GM06990 (cell line): ENCODE data around the gene SLC44A1.

Experiments used
- DNase-seq: peaks from one replicate; pipeline ENCODE4 v3.0.0-alpha.2; 2011; ENCODE audit not compliant: insufficient read length; ENCODE audit errors: extremely low read depth
- H3K27me3 ChIP-seq: replicated peaks from 2 replicates; pipeline ENCODE4 v1.6.0; 2011; ENCODE audit warnings: low read length; ENCODE audit not compliant: control insufficient read depth, insufficient read depth
- H3K36me3 ChIP-seq: 2 replicates; pipeline ENCODE4 v1.5.1; 2011; ENCODE audit warnings: low read length; ENCODE audit not compliant: control insufficient read depth, insufficient read depth
- H3K4me3 ChIP-seq: replicated peaks from 2 replicates; pipeline ENCODE4 v1.5.1; 2011; ENCODE audit warnings: low read depth, mild to moderate bottlenecking, control low read depth, low read length
- TF ChIP-seq, protein P1 (sequence below): IDR thresholded peaks from 2 replicates; pipeline ENCODE4 v1.5.1; 2011; ENCODE audit warnings: low read length, control low read depth, mild to moderate bottlenecking, inconsistent platforms; ENCODE audit not compliant: insufficient read depth, poor library complexity, severe bottlenecking

SLC44A1 gene

GRCh38 chr9:105318729-105319191 is 74.3 kb downstream of the SLC44A1 start:
- TF ChIP-seq, protein P1, sequence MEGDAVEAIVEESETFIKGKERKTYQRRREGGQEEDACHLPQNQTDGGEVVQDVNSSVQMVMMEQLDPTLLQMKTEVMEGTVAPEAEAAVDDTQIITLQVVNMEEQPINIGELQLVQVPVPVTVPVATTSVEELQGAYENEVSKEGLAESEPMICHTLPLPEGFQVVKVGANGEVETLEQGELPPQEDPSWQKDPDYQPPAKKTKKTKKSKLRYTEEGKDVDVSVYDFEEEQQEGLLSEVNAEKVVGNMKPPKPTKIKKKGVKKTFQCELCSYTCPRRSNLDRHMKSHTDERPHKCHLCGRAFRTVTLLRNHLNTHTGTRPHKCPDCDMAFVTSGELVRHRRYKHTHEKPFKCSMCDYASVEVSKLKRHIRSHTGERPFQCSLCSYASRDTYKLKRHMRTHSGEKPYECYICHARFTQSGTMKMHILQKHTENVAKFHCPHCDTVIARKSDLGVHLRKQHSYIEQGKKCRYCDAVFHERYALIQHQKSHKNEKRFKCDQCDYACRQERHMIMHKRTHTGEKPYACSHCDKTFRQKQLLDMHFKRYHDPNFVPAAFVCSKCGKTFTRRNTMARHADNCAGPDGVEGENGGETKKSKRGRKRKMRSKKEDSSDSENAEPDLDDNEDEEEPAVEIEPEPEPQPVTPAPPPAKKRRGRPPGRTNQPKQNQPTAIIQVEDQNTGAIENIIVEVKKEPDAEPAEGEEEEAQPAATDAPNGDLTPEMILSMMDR, result no peak
- DNase-seq, result no peak

GRCh38 chr9:105319202-105319813 is 74.9 kb downstream of the SLC44A1 start:
- no peaks in the 10 kb centered on the region for H3K36me3 ChIP-seq
- H3K4me3 ChIP-seq, result no peak overlapping the region
- no peak for DNase-seq
- no peaks in the 10 kb centered on the region for H3K27me3 ChIP-seq
- TF ChIP-seq, protein P1, result no peak

More at GRCh38 chr9:105318729-105319191, 74.3 kb downstream of the SLC44A1 start:
- no peaks in the 10 kb centered on the region for H3K27me3 ChIP-seq
- H3K4me3 ChIP-seq, result no peak overlapping the region
- no peaks in the 10 kb centered on the region for H3K36me3 ChIP-seq

DNA sequence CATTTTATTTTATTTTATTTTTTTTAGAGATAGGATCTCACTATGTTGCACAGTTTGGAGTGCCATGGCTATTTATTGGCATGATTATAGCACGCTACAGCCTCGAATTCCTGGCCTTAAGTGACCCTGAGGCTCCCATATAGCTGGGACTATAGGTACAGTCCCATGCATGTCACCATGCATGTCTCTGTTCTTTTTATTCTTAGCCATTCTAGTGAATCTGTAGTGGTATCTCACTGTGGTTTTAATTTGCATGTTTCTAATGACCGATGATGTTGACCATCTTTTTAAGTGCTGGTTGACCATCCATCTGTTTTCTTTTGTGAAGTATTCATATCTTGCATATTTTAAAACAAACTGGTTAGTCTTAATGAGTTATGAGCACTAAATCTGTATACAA is 76.1 kb downstream of the SLC44A1 start:
- no peak overlapping the region for H3K4me3 ChIP-seq
- no peaks in the 10 kb centered on the region for H3K36me3 ChIP-seq
- TF ChIP-seq, protein P1, result no peak
- no peak for DNase-seq
- H3K27me3 ChIP-seq, result no peaks in the 10 kb centered on the region

DNA sequence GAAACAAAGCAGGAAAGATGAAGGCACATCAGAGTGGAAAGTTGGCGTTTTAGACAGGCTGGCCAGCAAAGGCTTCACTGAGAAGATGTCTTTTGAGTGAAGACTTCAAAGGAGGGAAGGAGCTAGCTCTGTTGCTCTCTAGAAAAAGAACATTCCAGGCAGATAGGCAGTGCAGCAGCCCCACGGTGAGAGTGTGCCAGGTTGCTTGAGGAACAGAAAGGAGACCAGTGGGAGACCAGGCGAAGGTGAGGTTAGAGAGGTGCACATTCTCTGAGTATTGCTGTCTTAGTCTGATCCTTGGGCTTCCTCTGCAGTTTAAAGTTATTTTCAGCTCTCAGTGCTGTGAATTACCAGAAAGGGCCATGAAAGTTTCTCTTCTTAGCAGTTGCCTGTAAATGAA is 83.8 kb downstream of the SLC44A1 start:
- no peak for DNase-seq
- Histone ChIP-seq H3K27me3 (no peaks in the 10 kb centered on the region), H3K36me3 (no peaks in the 10 kb centered on the region), H3K4me3 (no peak overlapping the region)
- TF ChIP-seq, protein P1, result no peak

GRCh38 chr9:105328872-105329718 is 84.6 kb downstream of the SLC44A1 start:
- Histone ChIP-seq H3K27me3 (no peaks in the 10 kb centered on the region), H3K36me3 (no peaks in the 10 kb centered on the region), H3K4me3 (no peak overlapping the region)
- DNase-seq, result no peak
- TF ChIP-seq, protein P1, result no peak
